ENCODE results near the gene MRAP.

DNA sequence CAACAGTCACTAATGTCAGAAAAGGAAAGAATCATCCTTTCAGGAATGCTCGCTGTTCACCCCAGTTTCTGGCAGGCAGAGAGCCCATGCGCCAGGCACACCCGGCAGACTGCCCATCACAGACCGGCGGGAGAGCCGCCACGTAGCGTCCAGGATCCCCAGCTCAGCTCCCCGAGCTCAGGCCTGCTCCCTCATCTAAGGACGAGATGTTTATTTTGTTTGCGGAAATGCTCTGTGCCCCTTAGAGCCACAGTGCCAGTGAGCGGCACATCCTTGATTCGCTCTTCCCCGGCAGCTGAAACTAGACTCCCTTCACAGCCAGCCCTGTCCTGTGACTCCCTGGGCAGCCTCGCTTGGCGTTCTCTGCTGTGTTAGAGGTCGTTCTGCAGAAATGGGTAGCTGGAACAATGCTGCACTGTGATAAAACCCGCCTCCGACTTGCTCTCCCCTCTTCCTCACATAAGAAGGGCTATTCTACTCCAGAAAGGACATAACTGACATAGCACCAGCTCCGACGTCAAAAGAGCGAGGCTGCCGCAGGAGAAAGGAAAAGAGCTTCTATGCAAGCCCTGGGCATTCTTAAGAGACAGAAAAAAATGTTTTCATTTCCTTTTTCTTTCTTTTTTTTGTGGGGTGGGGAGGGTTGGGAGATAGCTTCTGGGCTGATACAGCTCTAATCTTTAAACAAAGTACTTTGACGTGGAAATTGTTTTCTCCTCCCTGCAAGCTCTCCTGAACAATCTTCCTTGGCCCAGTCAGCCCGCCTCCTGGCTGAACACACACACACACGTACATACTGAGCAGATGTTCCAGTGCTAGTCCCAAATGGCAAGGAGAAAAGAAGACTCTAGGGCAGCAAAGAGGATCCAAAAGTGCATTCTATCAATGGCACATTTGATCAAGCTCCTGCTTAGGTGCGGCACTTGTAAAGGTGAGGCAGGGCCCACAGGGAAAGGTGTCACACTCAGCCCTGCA lies 37.2 kb downstream of the MRAP start:
- TF ChIP-seq CTCF (IDR thresholded peaks at IDR 0.05 in 2 of 3, conservative IDR thresholded peaks at IDR 0.05 in 1 of 3; ENCODE audit: borderline replicate concordance in 1 of 3, insufficient read depth in 1 of 3, low read depth in 2 of 3, low read length in 2 of 3) = no peak
- no peak for TF ChIP-seq CEBPB (IDR thresholded peaks at IDR 0.05; ENCODE audit: low read depth)
- no peak for TF ChIP-seq POLR2AphosphoS5 (IDR thresholded peaks at IDR 0.05; ENCODE audit: low read depth, low read length)

All from HCT116 (cell line).